IMR-90 (cell line): ENCODE results near the gene LUC7L2.

Source experiments
- BHLHE40 ChIP-seq: fragments of 150-350 bp; IDR thresholded peaks from 2 replicates; pipeline ENCODE4 v1.6.1; 2016; ENCODE audit warnings: mild to moderate bottlenecking, low read depth, low read length
- FOS ChIP-seq: fragments of 150-350 bp; IDR thresholded peaks from 2 replicates; pipeline ENCODE4 v1.6.1; 2016; ENCODE audit warnings: low read depth, low read length
- MAFK ChIP-seq: IDR thresholded peaks from 2 replicates; pipeline ENCODE4 v1.6.1; 2012; ENCODE audit warnings: low read depth, low read length, improper control_type of control experiment
- POLR2A ChIP-seq: IDR thresholded peaks from 2 replicates; pipeline ENCODE4 v1.6.1; 2012; ENCODE audit warnings: mild to moderate bottlenecking, low read depth, low read length
- TF ChIP-seq, protein P1 (sequence below): conservative IDR thresholded peaks from 2 replicates; pipeline ENCODE4 v1.5.1; 2012; ENCODE audit warnings: mild to moderate bottlenecking, low read depth, low read length, improper control_type of control experiment

DNA sequence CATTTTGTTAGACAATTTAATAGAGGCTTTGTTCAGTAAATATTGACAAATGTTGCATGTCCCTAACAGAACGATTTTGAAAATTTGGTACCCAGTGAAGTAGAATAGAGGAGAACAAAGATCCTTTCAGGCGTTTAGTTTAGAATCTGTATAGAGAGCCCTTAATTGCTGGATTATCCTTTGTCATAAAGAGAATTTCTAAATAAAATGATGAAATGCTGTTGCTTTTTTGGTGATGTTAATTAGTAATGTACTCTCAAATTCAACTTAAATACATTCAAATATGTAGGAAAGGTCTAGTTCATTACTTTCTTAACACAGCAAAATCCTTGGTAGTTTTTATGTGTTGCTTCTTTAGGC, 1.2 kb downstream of the LUC7L2 start:
- no peak for TF ChIP-seq BHLHE40
- no peak for TF ChIP-seq POLR2A
- TF ChIP-seq, protein P1, sequence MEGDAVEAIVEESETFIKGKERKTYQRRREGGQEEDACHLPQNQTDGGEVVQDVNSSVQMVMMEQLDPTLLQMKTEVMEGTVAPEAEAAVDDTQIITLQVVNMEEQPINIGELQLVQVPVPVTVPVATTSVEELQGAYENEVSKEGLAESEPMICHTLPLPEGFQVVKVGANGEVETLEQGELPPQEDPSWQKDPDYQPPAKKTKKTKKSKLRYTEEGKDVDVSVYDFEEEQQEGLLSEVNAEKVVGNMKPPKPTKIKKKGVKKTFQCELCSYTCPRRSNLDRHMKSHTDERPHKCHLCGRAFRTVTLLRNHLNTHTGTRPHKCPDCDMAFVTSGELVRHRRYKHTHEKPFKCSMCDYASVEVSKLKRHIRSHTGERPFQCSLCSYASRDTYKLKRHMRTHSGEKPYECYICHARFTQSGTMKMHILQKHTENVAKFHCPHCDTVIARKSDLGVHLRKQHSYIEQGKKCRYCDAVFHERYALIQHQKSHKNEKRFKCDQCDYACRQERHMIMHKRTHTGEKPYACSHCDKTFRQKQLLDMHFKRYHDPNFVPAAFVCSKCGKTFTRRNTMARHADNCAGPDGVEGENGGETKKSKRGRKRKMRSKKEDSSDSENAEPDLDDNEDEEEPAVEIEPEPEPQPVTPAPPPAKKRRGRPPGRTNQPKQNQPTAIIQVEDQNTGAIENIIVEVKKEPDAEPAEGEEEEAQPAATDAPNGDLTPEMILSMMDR, result no peak
- no peak for TF ChIP-seq MAFK
- no peak for TF ChIP-seq FOS
